Nephron (organoid): Measurements from ENCODE around the gene ADGRB3.

Experiments used
- H3K27ac Mint-ChIP-seq, 3 experiments: 2 replicates each; pipeline ENCODE4 v1.8.0; 2020; ENCODE audit warnings: mixed read lengths in 3 of 3, mild to moderate bottlenecking in 2 of 3, moderate library complexity in 1 of 3
- H3K27me3 Mint-ChIP-seq: 2 replicates; pipeline ENCODE4 v1.8.0; 2021; ENCODE audit warnings: low read depth, mild to moderate bottlenecking, moderate library complexity, mixed read lengths
- H3K36me3 Mint-ChIP-seq: 2 replicates; pipeline ENCODE4 v1.8.0; 2020; ENCODE audit warnings: low read depth, mixed read lengths
- H3K4me1 Mint-ChIP-seq: 2 replicates; pipeline ENCODE4 v1.8.0; 2020; ENCODE audit warnings: mixed read lengths
- H3K4me3 Mint-ChIP-seq, 3 experiments: 2 replicates each; pipeline ENCODE4 v1.8.0; 2020; ENCODE audit warnings: mild to moderate bottlenecking in 3 of 3, mixed read lengths in 3 of 3, moderate library complexity in 2 of 3
- H3K9me3 Mint-ChIP-seq: 2 replicates; pipeline ENCODE4 v1.8.0; 2020; ENCODE audit warnings: mixed read lengths
- CTCF ChIP-seq, 3 experiments: fragments of 200-600 bp; sonication (generic); IDR thresholded peaks; one replicate each; pipeline ENCODE4 v1.5.0; 2021; ENCODE audit warnings: antibody characterized with exemption in 3 of 3; ENCODE audit not compliant: unreplicated experiment in 3 of 3

The ADGRB3 gene

DNA sequence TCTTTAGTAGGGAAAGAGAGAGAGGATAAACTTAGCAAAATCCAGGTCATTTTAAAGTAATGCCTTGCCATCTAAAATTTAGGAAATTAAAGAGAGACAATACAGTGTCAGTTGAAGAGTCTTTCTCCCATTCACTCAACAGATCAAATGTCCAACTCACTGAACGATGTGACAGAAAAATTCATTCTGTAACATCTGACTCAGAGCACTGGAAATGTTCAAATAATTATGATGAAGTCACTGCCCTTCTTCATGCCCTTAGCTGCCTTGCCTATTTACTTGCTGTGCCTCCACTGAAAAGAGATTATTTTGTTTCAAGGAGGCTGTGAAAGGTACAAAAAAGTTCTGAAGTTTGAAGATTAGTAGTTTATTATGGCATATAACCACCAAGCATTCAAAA, 434.8 kb downstream of the ADGRB3 start:
- H3K36me3 Mint-ChIP-seq = no peaks in the 10 kb centered on the region
- no peak overlapping the region for H3K4me3 Mint-ChIP-seq
- no peaks in the 10 kb centered on the region for H3K9me3 Mint-ChIP-seq
- no peak overlapping the region for H3K27ac Mint-ChIP-seq
- TF ChIP-seq CTCF (IDR thresholded peaks at IDR 0.05; ENCODE audit: unreplicated experiment in 3 of 3) = no peak
- no peaks in the 10 kb centered on the region for H3K27me3 Mint-ChIP-seq
- no peaks in the 10 kb centered on the region for H3K4me1 Mint-ChIP-seq

DNA sequence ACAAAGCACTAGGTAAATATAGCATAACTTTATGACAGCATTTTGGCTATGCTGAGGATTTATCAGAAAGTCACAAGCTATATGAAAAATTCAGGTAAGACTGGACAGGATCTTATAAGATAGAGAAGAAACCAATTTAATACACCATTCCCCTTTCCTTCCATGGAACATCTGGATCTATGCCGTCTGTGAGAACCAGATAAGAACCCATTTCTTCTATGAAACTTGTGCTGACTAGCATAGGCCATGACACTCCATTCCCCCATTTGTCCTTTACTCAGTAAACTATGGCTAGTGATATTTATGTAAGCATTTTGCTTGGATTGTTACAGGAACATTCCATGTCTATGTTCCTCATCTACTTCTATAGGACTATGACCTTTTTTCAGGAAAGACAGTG, 437.7 kb downstream of the ADGRB3 start:
- H3K36me3 Mint-ChIP-seq = no peaks in the 10 kb centered on the region
- no peak for TF ChIP-seq CTCF (IDR thresholded peaks at IDR 0.05; ENCODE audit: unreplicated experiment in 3 of 3)
- H3K4me3 Mint-ChIP-seq = no peak overlapping the region
- H3K27me3 Mint-ChIP-seq = no peaks in the 10 kb centered on the region
- H3K27ac Mint-ChIP-seq = no peak overlapping the region
- no peaks in the 10 kb centered on the region for H3K4me1 Mint-ChIP-seq
- H3K9me3 Mint-ChIP-seq = no peaks in the 10 kb centered on the region

- Mint-ChIP-seq H3K27ac (no peak overlapping the region), H3K4me1 (no peaks in the 10 kb centered on the region), H3K36me3 (no peaks in the 10 kb centered on the region), H3K4me3 (no peak overlapping the region), H3K9me3 (no peaks in the 10 kb centered on the region), H3K27me3 (no peaks in the 10 kb centered on the region)
- no peak for TF ChIP-seq CTCF (IDR thresholded peaks at IDR 0.05; ENCODE audit: unreplicated experiment in 3 of 3)
Measured at GRCh38 chr6:69084746-69085335, 449.8 kb downstream of the ADGRB3 start.

DNA sequence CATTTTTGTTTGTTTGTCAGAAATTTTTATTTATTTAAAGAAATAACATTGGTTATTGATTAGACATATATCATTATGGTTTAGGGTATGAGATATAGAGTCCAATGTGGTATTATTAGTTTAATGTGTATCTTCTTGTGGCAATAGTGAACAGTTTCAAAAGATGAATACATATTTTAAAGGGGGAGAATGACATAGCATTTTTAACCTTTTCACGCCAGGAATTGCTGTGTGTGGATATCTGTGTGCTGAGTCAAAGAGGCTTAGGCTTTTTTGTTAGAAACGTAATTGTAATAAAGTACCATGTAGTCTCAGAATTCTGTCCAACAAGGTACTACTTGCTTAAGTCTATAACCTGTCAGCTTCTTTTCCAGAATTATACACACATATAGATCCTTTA, 451.6 kb downstream of the ADGRB3 start:
- Mint-ChIP-seq H3K27ac (no peak overlapping the region), H3K36me3 (no peaks in the 10 kb centered on the region), H3K9me3 (no peaks in the 10 kb centered on the region), H3K4me3 (no peak overlapping the region), H3K27me3 (no peaks in the 10 kb centered on the region), H3K4me1 (no peaks in the 10 kb centered on the region)
- TF ChIP-seq CTCF (IDR thresholded peaks at IDR 0.05; ENCODE audit: unreplicated experiment in 3 of 3) = no peak

- H3K9me3 Mint-ChIP-seq = no peaks in the 10 kb centered on the region
- TF ChIP-seq CTCF (IDR thresholded peaks at IDR 0.05; ENCODE audit: unreplicated experiment in 3 of 3) = no peak
Measured at GRCh38 chr6:69089539-69089938, 454.5 kb downstream of the ADGRB3 start.

DNA sequence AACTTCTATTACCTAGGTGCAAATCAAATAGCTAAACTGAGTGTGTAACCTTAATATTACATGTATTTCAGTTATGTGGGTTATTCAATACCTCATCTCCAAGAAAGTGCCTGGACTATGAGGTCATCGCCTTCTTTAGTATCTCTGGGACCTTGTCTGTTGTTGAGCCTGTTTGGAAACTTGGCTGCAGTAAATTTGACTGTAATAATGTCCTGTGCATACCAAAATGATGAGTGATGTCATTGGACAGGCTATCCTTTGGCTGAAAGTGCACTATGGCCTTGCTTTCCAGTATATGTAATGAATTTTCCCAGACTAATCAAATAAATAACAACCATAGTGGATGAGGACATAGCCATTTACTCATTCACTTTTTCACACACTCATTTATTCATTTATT, 455.1 kb downstream of the ADGRB3 start:
- H3K27ac Mint-ChIP-seq = no peak overlapping the region
- no peaks in the 10 kb centered on the region for H3K9me3 Mint-ChIP-seq
- H3K4me1 Mint-ChIP-seq = no peaks in the 10 kb centered on the region
- no peaks in the 10 kb centered on the region for H3K36me3 Mint-ChIP-seq
- TF ChIP-seq CTCF (IDR thresholded peaks at IDR 0.05; ENCODE audit: unreplicated experiment in 3 of 3) = no peak
- H3K4me3 Mint-ChIP-seq = no peak overlapping the region
- peaks cover 3% of the 10 kb centered on the region for H3K27me3 Mint-ChIP-seq

More at GRCh38 chr6:69089539-69089938, 454.5 kb downstream of the ADGRB3 start:
- Mint-ChIP-seq H3K27ac (no peak overlapping the region), H3K4me1 (no peaks in the 10 kb centered on the region), H3K4me3 (no peak overlapping the region), H3K27me3 (peaks cover 3% of the 10 kb centered on the region), H3K36me3 (no peaks in the 10 kb centered on the region)
